HG02763 (cell line): ENCODE measurements around the gene FYB2.

Source experiments
- ATAC-seq: cut with Tn5 transposase; IDR thresholded peaks from one replicate; pipeline ENCODE4 v1.9.1; 2021; ENCODE audit warnings: mild to moderate bottlenecking, moderate library complexity; ENCODE audit not compliant: unreplicated experiment

FYB2 gene, protein sequence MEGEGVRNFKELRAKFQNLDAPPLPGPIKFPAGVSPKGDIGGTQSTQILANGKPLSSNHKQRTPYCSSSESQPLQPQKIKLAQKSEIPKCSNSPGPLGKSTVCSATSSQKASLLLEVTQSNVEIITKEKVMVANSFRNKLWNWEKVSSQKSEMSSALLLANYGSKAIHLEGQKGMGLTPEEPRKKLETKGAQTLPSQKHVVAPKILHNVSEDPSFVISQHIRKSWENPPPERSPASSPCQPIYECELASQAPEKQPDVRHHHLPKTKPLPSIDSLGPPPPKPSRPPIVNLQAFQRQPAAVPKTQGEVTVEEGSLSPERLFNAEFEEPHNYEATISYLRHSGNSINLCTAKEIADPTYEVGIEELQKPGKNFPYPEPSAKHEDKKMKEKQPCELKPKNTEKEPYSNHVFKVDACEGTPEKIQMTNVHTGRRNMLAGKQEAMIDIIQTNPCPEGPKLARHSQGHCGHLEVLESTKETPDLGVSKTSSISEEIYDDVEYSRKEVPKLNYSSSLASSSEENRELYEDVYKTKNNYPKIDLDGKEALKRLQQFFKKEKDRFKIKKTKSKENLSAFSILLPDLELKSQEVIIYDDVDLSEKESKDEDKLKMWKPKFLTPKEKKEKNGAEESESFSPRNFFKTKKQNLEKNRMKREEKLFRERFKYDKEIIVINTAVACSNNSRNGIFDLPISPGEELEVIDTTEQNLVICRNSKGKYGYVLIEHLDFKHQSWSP

GRCh38 chr1:56819387-56819899 is at the start of gene FYB2:
TSS of gene FYB2 (minus strand) at chr1:56819404. CDS start at chr1:56819290, 114 bp downstream.
- no peak for ATAC-seq

DNA sequence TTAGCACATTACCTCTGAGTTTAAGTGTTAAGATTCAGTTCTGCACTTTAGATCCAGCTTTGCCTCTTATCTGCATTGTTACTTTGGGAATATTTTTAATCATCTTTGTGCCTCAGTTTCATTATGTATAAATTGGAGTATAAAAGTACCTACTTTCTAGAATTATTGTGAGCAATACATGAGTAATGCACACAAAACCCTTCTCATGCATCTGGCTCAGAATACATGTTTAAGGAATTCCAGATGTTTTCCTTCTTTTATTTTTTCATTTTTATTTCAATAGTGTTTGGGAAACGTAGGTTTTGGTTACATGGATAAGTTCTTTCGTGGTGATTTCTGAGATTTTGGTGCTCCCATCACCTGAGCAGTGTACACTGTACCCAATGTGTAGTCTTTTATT is 49.6 kb upstream of the FYB2 start:
- ATAC-seq: no peak

DNA sequence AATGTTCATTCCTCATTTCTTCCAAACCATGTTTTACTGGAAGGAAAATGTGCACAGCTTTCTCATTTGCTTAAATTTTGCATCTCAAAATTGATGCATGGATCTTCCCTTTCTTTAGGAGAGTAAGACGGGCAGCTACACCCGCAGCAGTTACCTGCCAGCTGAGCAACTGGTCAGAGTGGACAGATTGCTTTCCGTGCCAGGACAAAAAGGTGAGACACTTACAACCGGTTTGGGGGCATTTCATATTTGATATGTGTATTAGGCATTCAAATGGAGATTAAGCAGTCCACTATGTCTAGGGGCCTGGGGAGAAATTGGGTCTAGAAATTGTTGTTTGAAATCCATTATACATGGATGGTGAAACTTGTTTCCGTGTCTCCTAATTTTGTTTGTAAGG is 48.3 kb upstream of the FYB2 start:
- ATAC-seq: no peak

GRCh38 chr1:56866656-56867055 is 47.5 kb upstream of the FYB2 start:
- no peak for ATAC-seq

GRCh38 chr1:56864430-56864829 is 45.2 kb upstream of the FYB2 start:
- ATAC-seq: no peak

DNA sequence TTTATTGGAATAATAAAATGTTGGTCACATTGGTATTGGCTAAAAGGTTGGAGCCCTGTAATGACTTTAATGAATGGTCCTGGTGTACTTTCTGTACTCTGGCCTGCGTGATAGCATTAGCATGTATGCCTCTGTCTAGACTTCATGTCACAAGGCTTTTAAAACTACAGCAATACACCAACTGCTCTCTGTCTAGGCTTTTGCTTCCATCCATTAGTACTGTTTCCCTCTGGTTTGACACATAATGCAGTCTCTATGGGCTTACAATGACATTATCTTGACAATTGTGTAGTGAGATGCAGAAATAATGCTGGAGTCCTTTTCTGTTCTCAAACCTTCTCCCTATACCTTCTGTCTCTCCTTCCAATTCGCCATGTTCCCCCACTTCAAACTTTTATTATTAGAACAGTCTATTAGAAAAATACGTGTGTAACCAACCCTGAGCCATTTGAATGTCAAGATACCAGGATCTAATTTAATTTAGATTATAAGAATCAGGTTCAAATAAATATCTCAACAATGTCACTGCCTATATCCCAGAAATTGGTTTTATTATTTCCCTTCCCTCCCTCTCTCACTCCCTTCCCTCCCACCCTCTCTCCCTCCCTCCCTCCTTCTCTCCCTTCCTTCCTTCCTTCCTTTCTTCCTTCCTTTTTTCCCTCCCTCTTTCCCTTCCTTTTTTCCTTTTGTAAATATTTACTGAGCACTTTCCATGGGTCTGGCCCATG is 44.2 kb upstream of the FYB2 start:
- ATAC-seq: no peak

DNA sequence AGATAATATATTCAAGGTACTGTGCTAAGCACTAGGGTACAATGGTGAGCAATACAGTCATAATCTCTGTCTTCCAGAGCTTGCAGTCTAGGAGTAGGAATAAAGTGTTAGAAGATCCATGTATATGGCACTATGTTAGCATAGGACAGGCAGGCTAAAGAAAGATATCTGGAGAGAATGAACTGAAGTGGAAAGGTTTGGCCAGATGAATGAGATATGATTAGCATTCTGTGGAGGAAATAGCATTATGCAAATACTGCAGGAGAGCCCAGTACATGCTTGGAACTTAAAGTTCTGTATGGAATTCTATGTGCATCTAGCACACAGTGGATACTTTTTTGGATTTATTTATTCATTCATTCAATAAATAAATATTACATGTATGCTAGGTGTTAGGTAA is 40.1 kb upstream of the FYB2 start:
- no peak for ATAC-seq

- ATAC-seq: no peak
Measured at GRCh38 chr1:56856186-56856585, 37.0 kb upstream of the FYB2 start.

GRCh38 chr1:56855190-56855589 is 36.0 kb upstream of the FYB2 start:
- ATAC-seq: no peak

DNA sequence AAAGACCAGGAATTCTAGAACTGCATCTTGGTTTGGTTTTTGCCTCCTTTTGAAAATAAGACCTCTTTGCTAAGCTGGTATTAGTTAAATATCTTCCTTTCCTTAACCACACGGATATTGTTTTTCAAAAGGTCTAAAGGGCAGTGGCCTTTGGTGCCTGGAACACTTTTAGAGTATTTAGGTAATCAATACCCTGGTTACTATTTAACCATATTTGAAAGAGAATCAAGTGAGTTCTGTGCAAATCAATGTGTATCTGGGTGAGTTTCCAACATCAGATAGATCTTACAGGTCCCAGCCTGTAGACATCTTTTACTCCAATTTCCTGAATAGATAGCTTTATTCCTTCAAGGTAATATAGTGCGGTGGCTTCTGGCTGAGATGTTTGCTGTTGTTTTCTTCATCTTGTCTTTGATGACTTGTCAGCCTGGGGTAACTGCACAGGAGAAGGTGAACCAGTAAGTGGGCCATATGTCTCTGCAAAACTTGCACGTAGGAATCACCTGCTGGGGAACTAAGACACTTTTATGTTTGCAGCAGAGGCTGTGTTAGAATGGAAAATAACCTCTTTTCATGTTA is 35.4 kb upstream of the FYB2 start, which contains the start of gene C8A:
TSS of gene C8A (plus strand) at position 277 of the 579 bp plus-strand sequence. CDS start at position 382, 105 bp downstream.
- no peak for ATAC-seq

- no peak for ATAC-seq
Measured at GRCh38 chr1:56852476-56852875, 33.3 kb upstream of the FYB2 start.

- ATAC-seq: no peak
Measured at GRCh38 chr1:56850922-56851321, 31.7 kb upstream of the FYB2 start.

GRCh38 chr1:56850411-56850810 is 31.2 kb upstream of the FYB2 start:
- no peak for ATAC-seq

GRCh38 chr1:56849750-56850149 is 30.5 kb upstream of the FYB2 start:
- ATAC-seq: no peak

DNA sequence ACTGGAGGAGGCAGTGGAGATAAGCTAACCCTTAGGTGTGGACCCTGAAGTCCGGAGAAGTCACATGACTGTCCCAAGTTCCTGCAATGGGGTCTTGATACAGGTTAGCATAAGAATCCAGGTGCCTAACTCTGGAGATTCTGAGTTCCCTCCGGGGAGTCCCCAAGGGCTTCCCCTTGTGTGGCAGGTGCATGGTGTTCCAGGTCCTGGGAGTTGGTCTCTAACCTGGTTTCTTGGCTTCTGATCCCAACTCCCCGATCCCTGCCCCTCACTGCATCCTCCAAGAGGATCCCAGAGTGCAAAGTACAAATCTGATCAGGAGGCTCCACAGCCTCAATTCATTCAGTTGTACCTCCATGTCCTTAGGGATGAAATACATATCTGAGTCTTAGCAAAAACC is 26.1 kb upstream of the FYB2 start:
- ATAC-seq: no peak

DNA sequence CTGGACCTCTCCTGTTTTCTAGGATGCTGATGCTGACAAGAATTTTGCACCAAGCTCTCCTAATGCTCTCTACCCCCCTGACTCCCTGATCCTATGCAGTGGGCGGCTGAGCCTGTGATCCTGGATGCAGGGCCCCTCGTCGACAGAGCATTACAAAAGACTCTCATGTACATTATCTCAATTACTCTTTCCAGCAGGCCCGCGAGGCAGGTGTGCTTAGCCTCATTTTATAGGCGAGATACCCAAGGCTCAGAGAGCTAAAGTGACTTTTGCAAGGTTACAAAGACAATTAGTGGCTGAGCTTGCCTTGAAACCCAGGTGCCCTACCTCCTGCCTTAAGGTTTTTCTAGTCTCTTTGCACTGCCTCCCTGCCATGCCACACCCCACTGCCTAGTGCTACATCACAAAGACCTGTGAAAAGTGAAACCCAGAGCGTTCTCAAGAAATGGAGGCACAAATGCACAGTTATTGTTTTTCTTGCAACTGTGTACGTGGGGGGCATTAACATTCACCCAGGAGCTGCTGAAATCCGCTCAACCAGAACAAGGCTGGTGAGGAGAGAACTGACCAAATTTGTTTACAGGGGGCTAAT is 25.4 kb upstream of the FYB2 start:
- ATAC-seq: no peak

DNA sequence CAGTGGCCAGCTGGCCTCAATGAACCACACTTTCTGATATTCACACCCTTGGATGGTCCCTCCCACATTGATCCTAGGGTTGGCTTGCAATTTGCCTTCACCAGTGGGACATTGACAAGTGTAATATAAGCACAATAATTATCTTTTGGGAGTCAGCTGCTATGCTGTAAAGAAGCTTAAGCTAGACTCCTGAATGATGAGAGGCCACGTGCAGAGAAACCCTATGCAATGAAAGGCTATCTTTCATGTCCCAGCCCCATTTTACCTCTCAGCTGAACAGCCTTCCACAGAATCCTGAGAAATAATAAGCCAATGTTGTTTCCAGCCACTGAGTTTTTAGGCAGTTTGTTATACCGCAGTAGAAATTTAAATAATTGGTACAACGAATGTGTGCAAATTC is 24.3 kb upstream of the FYB2 start:
- no peak for ATAC-seq

DNA sequence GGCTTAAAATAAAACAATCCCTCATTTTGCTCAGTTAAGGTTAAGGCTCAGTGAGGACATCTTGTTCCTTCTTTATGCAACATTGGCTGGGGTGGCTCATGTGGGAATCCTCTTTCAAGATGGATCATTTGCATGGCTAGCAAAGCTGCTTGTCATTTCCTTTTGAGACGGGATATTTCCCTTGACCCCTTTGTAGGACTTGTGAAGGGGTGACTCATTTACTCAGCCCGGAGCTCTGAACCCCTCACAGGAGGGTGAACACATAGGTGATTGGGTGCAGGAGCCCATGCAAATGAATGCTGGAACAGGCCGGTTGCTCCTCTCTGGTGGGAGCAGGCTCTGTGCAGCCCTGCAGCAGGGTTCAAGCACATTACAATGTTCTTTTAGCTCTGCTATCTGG is 19.6 kb upstream of the FYB2 start:
- ATAC-seq: no peak

DNA sequence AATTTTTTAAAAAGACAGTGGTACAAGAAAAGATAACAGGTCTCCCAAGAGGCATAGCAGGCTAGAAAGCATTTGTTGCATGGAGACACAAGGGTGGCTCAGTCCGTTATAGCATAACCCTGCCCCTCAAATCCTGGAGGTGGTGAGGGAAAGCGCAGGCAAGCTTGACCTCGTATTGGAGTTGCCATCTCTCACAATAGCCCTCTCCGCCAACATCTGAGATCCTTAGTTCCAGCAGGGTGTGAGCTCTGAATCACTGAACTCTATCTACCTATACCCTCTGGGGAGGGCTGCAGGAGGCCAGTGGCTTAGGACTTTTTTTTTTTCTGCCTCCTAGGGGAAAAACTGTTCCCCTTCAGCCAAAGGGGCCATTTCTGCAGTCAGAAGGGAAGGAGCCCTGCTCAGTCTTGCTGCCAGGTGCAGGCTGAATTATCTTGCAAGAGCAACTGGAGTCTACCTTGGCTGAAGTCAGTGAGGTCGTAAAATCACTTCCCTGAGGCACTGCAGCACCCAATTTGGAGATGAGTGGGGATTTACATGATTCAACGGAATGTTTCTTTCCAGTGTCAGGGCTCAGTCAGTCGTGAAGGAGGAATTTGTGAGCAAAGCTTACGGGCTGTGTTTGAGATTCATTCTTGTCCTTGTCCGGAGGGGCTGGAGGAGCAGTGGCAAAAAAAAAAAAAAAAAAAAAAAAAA is 18.2 kb upstream of the FYB2 start:
- ATAC-seq: no peak

DNA sequence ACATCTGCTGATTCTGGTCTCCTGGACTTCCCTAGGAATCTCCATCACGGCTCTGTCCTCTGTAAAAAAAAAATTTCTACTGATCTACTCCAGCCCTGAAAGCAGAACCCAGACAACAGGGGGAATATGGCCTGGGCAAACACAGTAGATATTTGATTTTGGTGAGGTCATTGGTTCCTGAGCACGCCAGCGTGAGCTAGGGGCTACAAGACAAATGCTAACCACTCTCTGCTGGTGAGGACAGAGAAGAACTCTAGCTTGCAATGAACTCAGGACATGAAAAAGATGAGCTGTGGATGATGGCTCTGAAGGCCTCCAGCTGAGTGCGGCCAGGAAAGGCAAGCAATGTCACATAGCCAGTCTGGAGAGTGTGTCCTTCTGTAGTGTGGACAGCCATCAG is 17.2 kb upstream of the FYB2 start:
- ATAC-seq: no peak
